ENCODE results near the gene C22orf15. TPM values are rescaled to one million over a fixed set of nuclear protein-coding genes. Genes with fewer than 3 reads are reported as not detected.

C22orf15 gene
- total and polyA plus RNA-seq, 3 donors from 2014 or later: 0.68 to 8.8 (median 2.4) TPM

DNA sequence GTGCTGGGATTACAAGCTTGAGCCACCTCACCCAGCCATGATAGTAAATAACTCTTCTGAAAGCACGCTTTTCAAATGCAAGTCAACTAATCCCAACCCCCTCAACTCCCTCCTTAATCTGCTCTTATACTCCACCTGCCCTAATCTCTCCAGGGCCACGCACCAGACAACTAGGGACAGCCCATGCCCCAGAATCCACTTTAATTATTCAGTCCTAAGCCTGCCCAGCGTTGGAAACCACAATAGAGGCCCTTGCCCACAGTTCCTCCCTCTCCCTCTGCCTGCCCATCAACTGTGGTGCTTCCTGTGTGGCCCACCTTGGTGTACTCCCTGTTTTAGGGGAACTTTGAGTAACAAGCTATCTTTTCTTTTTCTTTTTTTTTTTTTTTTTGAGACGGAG is 5.9 kb upstream of the C22orf15 start:
- no peak for DNase-seq
- Histone ChIP-seq H3K4me3 (no peak overlapping the region), H3K27ac (no peak overlapping the region), H3K9me3 (no peaks in the 10 kb centered on the region), H3K27me3 (no peaks in the 10 kb centered on the region), H3K36me3 (ENCODE audit: low read depth, missing control alignments) (no peaks in the 10 kb centered on the region), H3K4me1 (no peaks in the 10 kb centered on the region)
- 72 to 81% methylated on average over 4 of the region's 4 CpGs for whole genome bisulfite sequencing, 2 donors
- TF ChIP-seq POLR2A (IDR thresholded peaks at IDR 0.05): no peak
- intact Hi-C loops (cut with DNase I; ENCODE audit: low total_unique reads): no loop called here

DNA sequence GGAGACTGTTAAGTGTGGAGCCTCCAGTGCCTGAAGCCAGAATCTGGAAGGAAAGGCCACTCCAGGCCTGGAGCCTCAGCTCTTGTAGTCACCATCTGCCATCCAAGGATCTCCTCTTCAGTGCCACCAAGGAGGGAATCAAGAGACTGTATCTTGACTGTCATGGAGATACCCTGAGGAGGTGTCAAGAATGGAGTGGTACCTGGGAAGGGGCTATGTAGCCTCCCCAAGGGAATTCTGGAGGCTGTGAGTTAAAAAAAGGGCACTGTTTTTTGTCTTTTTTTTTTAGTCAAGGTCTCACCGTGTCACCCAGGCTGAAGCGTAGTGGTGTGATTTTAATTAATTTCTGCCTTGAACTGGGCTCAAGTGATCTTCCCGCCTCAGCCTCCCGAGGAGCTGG is 3.2 kb upstream of the C22orf15 start:
- H3K9me3 ChIP-seq: no peaks in the 10 kb centered on the region
- DNase-seq: no peak
- no peaks in the 10 kb centered on the region for H3K36me3 ChIP-seq (ENCODE audit: low read depth, missing control alignments)
- H3K4me1 ChIP-seq: no peaks in the 10 kb centered on the region
- intact Hi-C loops (cut with DNase I; ENCODE audit: low total_unique reads): no loop called here
- 91 to 95% methylated on average over 4 of the region's 4 CpGs for WGBS, 2 donors
- TF ChIP-seq CTCF (IDR thresholded peaks at IDR 0.05) (no peak), POLR2A (IDR thresholded peaks at IDR 0.05) (no peak)
- no peak overlapping the region for H3K4me3 ChIP-seq
- H3K27me3 ChIP-seq: no peaks in the 10 kb centered on the region
- H3K27ac ChIP-seq: no peak overlapping the region

GRCh38 chr22:23760056-23760455 is 2.7 kb upstream of the C22orf15 start:
- no peak overlapping the region for H3K27ac ChIP-seq
- no peak overlapping the region for H3K4me3 ChIP-seq
- 81 to 93% methylated on average over 6 of the region's 6 CpGs for WGBS, 2 donors
- intact Hi-C loops (cut with DNase I; ENCODE audit: low total_unique reads): no loop called here
- H3K27me3 ChIP-seq: no peaks in the 10 kb centered on the region
- no peaks in the 10 kb centered on the region for H3K9me3 ChIP-seq
- DNase-seq: no peak
- TF ChIP-seq POLR2A (IDR thresholded peaks at IDR 0.05) (no peak), CTCF (IDR thresholded peaks at IDR 0.05) (no peak)
- no peaks in the 10 kb centered on the region for H3K4me1 ChIP-seq
- no peaks in the 10 kb centered on the region for H3K36me3 ChIP-seq (ENCODE audit: low read depth, missing control alignments)

DNA sequence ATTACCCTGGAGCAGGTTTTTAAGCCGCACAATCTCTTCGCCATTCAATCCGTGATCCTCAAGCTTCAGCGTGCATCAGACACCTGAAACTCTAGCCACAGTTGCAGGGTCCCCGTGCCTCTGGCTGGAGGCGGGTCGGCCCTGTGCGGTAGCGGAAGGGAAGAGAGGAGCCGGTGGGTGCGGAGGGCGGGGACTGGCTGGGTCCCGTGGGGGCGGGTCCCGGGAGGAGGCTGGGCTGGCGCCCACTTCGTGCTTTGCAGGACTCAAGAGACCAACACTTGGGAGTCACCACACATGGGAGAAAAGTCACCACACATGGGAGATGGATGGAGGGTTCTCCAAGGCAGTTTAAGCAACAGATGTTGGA is 772 bp downstream of the C22orf15 start:
- Histone ChIP-seq H3K9me3 (no peaks in the 10 kb centered on the region), H3K36me3 (ENCODE audit: low read depth, missing control alignments) (no peaks in the 10 kb centered on the region), H3K4me3 (peak overlapping the region in 1 of 2 donors; percentile 17), H3K27me3 (no peaks in the 10 kb centered on the region), H3K27ac (no peak overlapping the region), H3K4me1 (peaks cover 7% of the 10 kb centered on the region)
- TF ChIP-seq POLR2A (IDR thresholded peaks at IDR 0.05): no peak
- no peak for TF ChIP-seq CTCF (IDR thresholded peaks at IDR 0.05)
- no peak for DNase-seq
- intact Hi-C loops (cut with DNase I; ENCODE audit: low total_unique reads): no loop called here
- WGBS, 2 donors: 38 to 43% methylated on average over 17 of the region's 17 CpGs

DNA sequence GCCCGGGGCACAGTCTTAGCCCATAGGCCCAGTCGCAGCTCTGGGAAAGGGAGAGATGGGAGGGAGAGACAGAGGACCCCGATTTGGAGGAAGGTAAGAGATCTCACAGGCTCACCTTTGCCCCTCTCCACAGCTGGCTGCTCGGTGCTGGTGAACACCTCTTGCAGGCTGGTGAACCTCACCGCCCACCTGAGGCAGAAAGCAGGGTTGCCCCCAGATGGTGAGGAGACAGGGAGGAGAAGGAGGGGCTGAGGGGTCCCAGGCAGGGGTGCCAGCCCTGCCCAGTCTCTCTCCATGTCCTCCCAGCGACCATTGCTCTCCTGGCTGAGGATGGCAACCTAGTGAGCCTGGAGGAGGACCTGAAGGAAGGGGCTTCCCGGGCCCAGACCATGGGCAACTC is 1.2 kb downstream of the C22orf15 start:
- Histone ChIP-seq H3K9me3 (no peaks in the 10 kb centered on the region), H3K36me3 (ENCODE audit: low read depth, missing control alignments) (no peaks in the 10 kb centered on the region), H3K27ac (no peak overlapping the region), H3K27me3 (no peaks in the 10 kb centered on the region), H3K4me3 (no peak overlapping the region), H3K4me1 (peaks cover 7% of the 10 kb centered on the region)
- TF ChIP-seq POLR2A (IDR thresholded peaks at IDR 0.05): no peak
- no peak for TF ChIP-seq CTCF (IDR thresholded peaks at IDR 0.05)
- 69 to 74% methylated on average over 4 to 7 of the region's 7 CpGs for WGBS, 2 donors
- DNase-seq: no peak
- intact Hi-C loops (cut with DNase I; ENCODE audit: low total_unique reads): no loop called here

Measured in testis (tissue), 3 donors.